ENCODE data around the gene LONP1. TPM values are rescaled to one million over a fixed set of nuclear protein-coding genes. Genes with fewer than 3 reads are reported as not detected.

LONP1 gene
- total RNA-seq, 2 experiments from 2014 or later = 324 to 342 TPM

GRCh38 chr19:5661483-5661882, 58.5 kb downstream of the LONP1 start:
- H3K36me3 Mint-ChIP-seq (ENCODE audit: low read depth) = peaks cover 47% of the 10 kb centered on the region
- ChIA-PET POLR2A (no interaction called here), CTCF (interaction anchor here (1.3 kb wide), 1 partner anchor 28 kb away, joined by 3 read pairs; the partner anchor contains the start of gene RPL36)
- TF ChIP-seq CTCF (IDR thresholded peaks at IDR 0.05) = no peak
- intact Hi-C loops (cut with micrococcal nuclease) = no loop called here
- H3K4me3 Mint-ChIP-seq = no peak overlapping the region
- H3K27ac Mint-ChIP-seq = no peak overlapping the region
- DNase-seq (no peak), ATAC-seq (no peak)
- H3K27me3 Mint-ChIP-seq = no peaks in the 10 kb centered on the region
- no peaks in the 10 kb centered on the region for H3K9me3 Mint-ChIP-seq
- H3K4me1 Mint-ChIP-seq (ENCODE audit: low read depth) = peaks cover 6% of the 10 kb centered on the region

GRCh38 chr19:5655412-5655811, 64.5 kb downstream of the LONP1 start:
- intact Hi-C loops (cut with micrococcal nuclease) = no loop called here
- Mint-ChIP-seq H3K27ac (no peak overlapping the region), H3K9me3 (no peaks in the 10 kb centered on the region), H3K27me3 (no peaks in the 10 kb centered on the region), H3K4me1 (ENCODE audit: low read depth) (no peaks in the 10 kb centered on the region), H3K36me3 (ENCODE audit: low read depth) (peaks cover 56% of the 10 kb centered on the region), H3K4me3 (no peak overlapping the region)
- DNase-seq = no peak
- ChIA-PET POLR2A (interaction anchor here (1.0 kb wide), 1 partner anchor 9 kb away, joined by 3 read pairs; no protein-coding TSS in a partner anchor), CTCF (no interaction called here)
- ATAC-seq = no peak
- TF ChIP-seq CTCF (IDR thresholded peaks at IDR 0.05) = no peak

- Mint-ChIP-seq H3K4me1 (ENCODE audit: low read depth) (no peaks in the 10 kb centered on the region), H3K36me3 (ENCODE audit: low read depth) (peaks cover 59% of the 10 kb centered on the region), H3K27me3 (no peaks in the 10 kb centered on the region), H3K4me3 (no peak overlapping the region), H3K27ac (no peak overlapping the region), H3K9me3 (no peaks in the 10 kb centered on the region)
- ATAC-seq (no peak), DNase-seq (no peak)
- intact Hi-C loops (cut with micrococcal nuclease) = no loop called here
- ChIA-PET CTCF (interaction anchor here (1.4 kb wide), 1 partner anchor 10 kb away, joined by 3 read pairs; no protein-coding TSS in a partner anchor), POLR2A (interaction anchor here (1.0 to 1.2 kb wide), 2 partner anchors 9 to 36 kb away, joined by 3 read pairs; no protein-coding TSS in a partner anchor)
- no peak for TF ChIP-seq CTCF (IDR thresholded peaks at IDR 0.05)
These were observed 65.0 kb downstream of the LONP1 start for GRCh38 chr19:5654931-5655330.

GRCh38 chr19:5652261-5652660, 67.7 kb downstream of the LONP1 start:
- DNase-seq (no peak), ATAC-seq (no peak)
- H3K27me3 Mint-ChIP-seq = no peaks in the 10 kb centered on the region
- H3K36me3 Mint-ChIP-seq (ENCODE audit: low read depth) = peaks cover 64% of the 10 kb centered on the region
- ChIA-PET POLR2A (no interaction called here), CTCF (no interaction called here)
- H3K27ac Mint-ChIP-seq = no peak overlapping the region
- no peaks in the 10 kb centered on the region for H3K4me1 Mint-ChIP-seq (ENCODE audit: low read depth)
- H3K4me3 Mint-ChIP-seq = no peak overlapping the region
- H3K9me3 Mint-ChIP-seq = no peaks in the 10 kb centered on the region
- intact Hi-C loops (cut with micrococcal nuclease) = no loop called here
- no peak for TF ChIP-seq CTCF (IDR thresholded peaks at IDR 0.05)

GRCh38 chr19:5651361-5651760, 68.6 kb downstream of the LONP1 start:
- no peak overlapping the region for H3K27ac Mint-ChIP-seq
- POLR2A ChIA-PET = no interaction called here
- no peaks in the 10 kb centered on the region for H3K9me3 Mint-ChIP-seq
- CTCF ChIA-PET = interaction anchor here (0.7 kb wide), 1 partner anchor 14 kb away, joined by 3 read pairs; no protein-coding TSS in a partner anchor
- H3K27me3 Mint-ChIP-seq = no peaks in the 10 kb centered on the region
- H3K36me3 Mint-ChIP-seq (ENCODE audit: low read depth) = peaks cover 70% of the 10 kb centered on the region
- H3K4me3 Mint-ChIP-seq = no peak overlapping the region
- no peak for TF ChIP-seq CTCF (IDR thresholded peaks at IDR 0.05)
- intact Hi-C loops (cut with micrococcal nuclease) = no loop called here
- ATAC-seq (no peak), DNase-seq (no peak)
- H3K4me1 Mint-ChIP-seq (ENCODE audit: low read depth) = no peaks in the 10 kb centered on the region

Data from activated CD8-positive, alpha-beta T cell treated with anti-CD3 and anti-CD28 coated beads for 36 hours (primary cell).